Skeletal muscle cell (primary cell): ENCODE measurements around the gene TCFL5.

Experiments used
- DNase-seq: peaks from one replicate; pipeline ENCODE4 v3.0.0-alpha.2; 2010; ENCODE audit warnings: low read depth
- H3K4me3 ChIP-seq: 2 replicates; pipeline ENCODE4 v1.5.1; 2011; ENCODE audit warnings: low read depth, mild to moderate bottlenecking, control low read depth, low read length, moderate library complexity

The TCFL5 gene

GRCh38 chr20:62826646-62827310 lies 34.8 kb downstream of the TCFL5 start:
- no peak for DNase-seq
- no peak overlapping the region for H3K4me3 ChIP-seq

- no peak for DNase-seq
- no peak overlapping the region for H3K4me3 ChIP-seq
These were observed 35.5 kb downstream of the TCFL5 start for GRCh38 chr20:62825986-62826645.

GRCh38 chr20:62825333-62825985 lies 36.2 kb downstream of the TCFL5 start:
- no peak for DNase-seq
- H3K4me3 ChIP-seq: no peak overlapping the region

- DNase-seq: no peak
- peak overlapping the region; percentile 45 for H3K4me3 ChIP-seq
These were observed 36.9 kb downstream of the TCFL5 start for GRCh38 chr20:62824476-62825332.

GRCh38 chr20:62823688-62824475 lies 37.7 kb downstream of the TCFL5 start:
- DNase-seq: no peak
- H3K4me3 ChIP-seq: no peak overlapping the region

GRCh38 chr20:62822788-62823651 lies 38.6 kb downstream of the TCFL5 start:
- no peak overlapping the region for H3K4me3 ChIP-seq
- DNase-seq: no peak

- no peak for DNase-seq
These were observed 39.3 kb downstream of the TCFL5 start for GRCh38 chr20:62822239-62822787.

GRCh38 chr20:62821726-62822210 lies 39.9 kb downstream of the TCFL5 start:
- DNase-seq: no peak

More at GRCh38 chr20:62822239-62822787, 39.3 kb downstream of the TCFL5 start:
- no peak overlapping the region for H3K4me3 ChIP-seq

GRCh38 chr20:62820962-62821725 lies 40.5 kb downstream of the TCFL5 start:
- H3K4me3 ChIP-seq: no peak overlapping the region
- DNase-seq: no peak

More at GRCh38 chr20:62821726-62822210, 39.9 kb downstream of the TCFL5 start:
- no peak overlapping the region for H3K4me3 ChIP-seq

GRCh38 chr20:62820208-62820961 lies 41.2 kb downstream of the TCFL5 start:
- DNase-seq: no peak
- no peak overlapping the region for H3K4me3 ChIP-seq

- no peak overlapping the region for H3K4me3 ChIP-seq
- DNase-seq: no peak
These were observed 42.0 kb downstream of the TCFL5 start for GRCh38 chr20:62819494-62820174.

- no peak for DNase-seq
- H3K4me3 ChIP-seq: no peak overlapping the region
These were observed 42.8 kb downstream of the TCFL5 start for GRCh38 chr20:62818592-62819493.

- H3K4me3 ChIP-seq: no peak overlapping the region
- no peak for DNase-seq
These were observed 43.5 kb downstream of the TCFL5 start for GRCh38 chr20:62817975-62818591.
